Activated T-cell treated with anti-CD3 and anti-CD28 coated beads for 4 hours (primary cell): ENCODE results near the gene SPATA3.
"Not testable (repeated sequence)": the region's sequence is repeated elsewhere in the genome, so short reads cannot be mapped to it uniquely, and the experiment has no call there.

Experiments used
- DNase-seq: peaks from one replicate; pipeline ENCODE4 v3.0.0-alpha.2; 2020

Gene SPATA3

DNA sequence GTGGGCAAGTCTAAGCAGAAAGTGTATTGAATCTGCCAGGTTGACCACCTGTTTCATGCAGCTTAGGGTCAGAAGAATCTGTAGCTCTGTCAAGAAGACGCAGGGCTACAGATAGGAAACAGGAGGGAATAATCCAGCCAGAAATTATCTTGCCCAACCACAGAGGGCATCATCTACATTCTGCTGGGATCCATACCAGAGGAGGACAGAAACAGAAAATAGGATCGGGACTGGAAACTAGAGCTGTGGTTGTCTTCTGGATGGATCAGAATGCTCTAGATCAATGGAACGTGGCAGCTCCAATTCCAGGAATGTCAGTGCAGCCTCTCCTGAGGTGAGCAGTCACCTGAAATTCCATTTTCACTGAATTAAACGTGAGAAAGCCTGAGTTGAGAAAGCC is 3.6 kb downstream of the SPATA3 start:
- no peak for DNase-seq

GRCh38 chr2:231000211-231000904 is 4.4 kb downstream of the SPATA3 start:
- DNase-seq: no peak

DNA sequence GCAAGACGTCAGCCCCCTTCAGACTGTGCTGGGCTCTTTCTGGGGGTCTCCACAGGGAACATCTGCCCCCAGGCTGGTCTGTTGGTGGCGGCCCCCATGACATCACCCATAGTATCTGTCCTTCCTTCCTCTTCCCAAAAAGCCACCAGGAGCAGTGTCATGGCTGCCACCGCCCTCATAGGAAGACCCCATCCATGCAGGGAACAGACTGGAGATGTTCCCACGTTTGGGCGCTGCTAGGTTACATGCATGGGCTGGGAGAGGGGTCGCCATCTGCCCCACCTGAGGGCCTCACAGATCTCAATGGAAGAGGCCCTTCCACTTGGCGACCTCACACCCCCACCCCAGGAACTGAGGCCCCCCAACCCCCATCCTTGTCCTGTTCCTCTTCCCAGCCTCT is 5.1 kb downstream of the SPATA3 start:
- DNase-seq: no peak

DNA sequence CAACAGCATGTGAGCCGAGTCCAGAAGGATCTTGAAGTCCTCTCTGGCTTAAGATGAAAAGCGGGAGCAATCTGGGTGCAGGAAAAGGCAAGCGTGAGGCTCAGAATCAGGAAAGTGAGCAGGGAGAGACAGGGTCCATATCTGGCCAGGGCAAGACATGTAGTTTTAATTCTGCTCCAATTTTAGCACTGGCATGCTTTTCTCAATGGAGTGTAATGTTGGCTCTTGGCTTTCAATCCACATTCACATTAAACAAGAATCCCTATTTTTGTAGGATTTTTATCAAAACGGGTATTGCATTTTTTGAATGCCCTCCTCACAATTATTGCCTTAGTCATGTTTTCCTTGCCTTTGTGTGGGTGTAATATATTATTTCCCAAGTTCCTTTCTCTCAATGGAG is 6.0 kb downstream of the SPATA3 start:
- no peak for DNase-seq

DNA sequence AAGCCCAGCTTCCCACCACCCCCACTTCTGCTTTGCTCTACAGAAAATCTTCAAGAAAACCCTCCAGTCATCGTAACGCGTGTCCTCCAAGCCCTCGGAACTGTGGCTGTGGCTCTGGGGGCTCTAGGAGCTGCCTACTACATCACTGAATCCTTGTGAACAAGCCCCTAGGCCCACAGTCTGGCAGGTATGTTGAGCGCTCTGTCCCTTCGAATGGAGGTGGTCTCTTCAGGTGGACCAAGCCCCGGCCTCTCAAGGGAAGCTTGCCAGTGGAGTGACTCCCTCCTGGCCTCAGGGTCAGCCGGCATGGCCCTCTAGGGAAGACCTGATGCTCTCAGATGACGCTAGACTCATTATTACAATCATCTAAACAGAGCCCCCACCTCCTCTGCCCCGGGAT is 6.7 kb downstream of the SPATA3 start:
- DNase-seq: no peak

DNA sequence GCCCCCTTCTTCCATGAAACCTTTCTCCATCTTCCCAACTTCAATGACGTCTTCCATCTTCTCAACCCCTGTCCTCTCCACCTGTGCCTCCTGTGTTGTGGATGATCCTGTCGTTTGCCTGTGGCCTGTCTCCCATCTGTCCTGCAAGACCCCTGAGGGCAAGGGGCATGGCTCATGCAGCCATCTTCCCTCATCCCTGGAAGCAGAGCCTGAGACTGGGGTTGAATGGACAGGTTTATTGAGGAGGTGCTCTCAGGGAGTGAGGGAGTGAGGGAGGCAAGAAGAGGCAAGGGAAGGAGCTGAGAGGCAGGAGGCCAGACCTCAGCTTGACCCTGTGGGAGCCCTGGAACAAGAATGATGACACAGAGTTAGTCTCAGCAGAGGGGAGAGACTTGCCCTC is 7.3 kb downstream of the SPATA3 start:
- DNase-seq: no peak

DNA sequence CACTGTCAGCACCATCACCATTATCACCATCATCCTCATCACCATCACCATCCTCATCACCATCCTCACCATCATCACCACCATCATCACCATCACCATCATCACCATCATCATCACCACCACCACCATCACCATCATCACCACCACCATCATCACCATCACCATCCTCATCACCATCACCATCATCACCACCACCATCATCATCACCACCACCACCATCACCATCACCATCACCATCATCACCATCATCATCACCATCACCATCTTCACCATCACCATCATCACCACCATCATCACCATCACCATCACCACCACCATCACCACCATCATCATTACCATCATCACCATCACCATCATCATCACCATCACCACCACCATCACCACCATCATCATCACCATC is 9.0 kb downstream of the SPATA3 start:
- not testable (repeated sequence) for DNase-seq

DNA sequence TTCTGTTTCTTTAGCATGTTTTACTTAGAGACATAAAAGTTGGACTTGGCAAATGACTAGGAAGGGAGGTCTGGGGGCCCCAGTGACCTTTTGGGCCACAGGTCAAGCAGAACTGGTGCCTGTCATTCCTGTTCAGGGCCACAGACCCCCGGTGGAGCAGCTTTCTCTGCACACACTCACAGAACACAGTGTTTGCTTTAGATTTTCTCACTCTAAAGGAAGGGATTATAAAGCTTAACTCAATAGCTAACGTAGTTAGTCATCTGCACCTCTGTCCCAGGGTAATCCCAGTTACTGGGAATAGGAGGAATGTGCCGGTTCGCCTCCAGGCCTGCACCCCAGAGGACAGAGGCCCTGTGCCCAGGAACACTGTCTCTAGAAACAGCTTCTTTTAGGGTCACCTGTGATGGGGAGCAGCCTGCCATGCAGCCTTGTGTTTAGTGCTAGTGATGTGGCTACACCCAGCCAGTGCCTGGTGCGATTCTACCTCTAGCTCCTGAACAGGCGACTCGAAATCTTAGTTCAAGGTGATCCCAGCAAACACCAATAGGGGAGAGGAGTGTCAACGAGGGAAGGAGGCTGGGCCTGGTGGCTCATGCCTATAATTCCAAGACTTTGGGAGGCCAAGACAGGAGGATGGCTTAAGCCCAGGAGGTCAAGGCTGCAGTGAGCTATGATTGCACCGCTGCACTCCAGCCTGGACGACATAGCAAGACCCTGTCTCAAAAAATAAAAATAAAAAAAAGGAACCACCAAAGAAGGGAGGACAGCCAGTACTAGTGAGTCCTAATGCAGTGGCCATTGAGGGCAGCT is 11.6 kb downstream of the SPATA3 start:
- DNase-seq: no peak

GRCh38 chr2:231008131-231008530 is 12.2 kb downstream of the SPATA3 start:
- no peak for DNase-seq

- no peak for DNase-seq
Observed at GRCh38 chr2:231009236-231009919, 13.5 kb downstream of the SPATA3 start.

GRCh38 chr2:231010201-231010730 is 14.3 kb downstream of the SPATA3 start:
- DNase-seq: no peak

- no peak for DNase-seq
Observed at GRCh38 chr2:231011526-231011925, 15.6 kb downstream of the SPATA3 start.

GRCh38 chr2:231012463-231012862 is 16.5 kb downstream of the SPATA3 start:
- no peak for DNase-seq

DNA sequence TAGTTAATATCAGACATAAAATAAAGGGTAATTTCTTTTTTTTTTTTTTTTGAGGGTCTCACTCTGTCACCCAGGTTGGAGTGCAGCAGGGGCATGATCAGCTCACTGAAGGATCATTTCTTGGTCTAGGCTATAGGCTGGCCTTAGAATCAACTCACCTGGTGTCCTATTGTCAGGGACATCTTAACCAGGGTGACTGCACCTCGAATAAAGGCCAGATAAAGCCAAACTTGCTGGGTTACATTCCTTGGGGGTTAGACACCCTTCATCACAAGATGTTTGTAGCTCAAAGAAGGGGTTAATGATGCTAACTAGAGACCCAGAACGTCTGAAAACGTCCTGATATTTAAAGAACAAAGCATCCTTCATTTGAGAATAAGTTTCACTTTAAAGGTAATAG is 17.9 kb downstream of the SPATA3 start:
- no peak for DNase-seq

GRCh38 chr2:231015478-231015877 is 19.6 kb downstream of the SPATA3 start:
- no peak for DNase-seq

- DNase-seq: no peak
Observed at GRCh38 chr2:231015926-231016325, 20.0 kb downstream of the SPATA3 start.

- no peak for DNase-seq
Observed at GRCh38 chr2:231016566-231017230, 20.8 kb downstream of the SPATA3 start.

DNA sequence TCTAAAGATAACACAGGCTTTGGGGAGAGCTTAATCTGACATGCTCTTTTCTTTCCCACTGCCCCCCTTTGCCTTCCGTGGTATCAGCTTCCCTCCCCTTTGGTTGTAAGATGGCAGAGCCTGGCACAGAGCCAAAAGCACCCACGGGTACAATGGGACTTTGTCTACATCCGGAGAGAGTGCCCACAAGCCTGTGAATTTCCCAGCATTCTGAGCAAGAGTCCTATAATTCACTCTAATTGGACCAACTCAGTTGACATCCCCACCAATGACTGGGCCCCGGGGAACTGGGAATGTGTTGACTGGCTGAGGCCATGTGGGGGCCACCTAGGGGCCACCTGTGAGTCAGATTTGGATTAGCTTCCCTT is 21.3 kb downstream of the SPATA3 start:
- DNase-seq: no peak

DNA sequence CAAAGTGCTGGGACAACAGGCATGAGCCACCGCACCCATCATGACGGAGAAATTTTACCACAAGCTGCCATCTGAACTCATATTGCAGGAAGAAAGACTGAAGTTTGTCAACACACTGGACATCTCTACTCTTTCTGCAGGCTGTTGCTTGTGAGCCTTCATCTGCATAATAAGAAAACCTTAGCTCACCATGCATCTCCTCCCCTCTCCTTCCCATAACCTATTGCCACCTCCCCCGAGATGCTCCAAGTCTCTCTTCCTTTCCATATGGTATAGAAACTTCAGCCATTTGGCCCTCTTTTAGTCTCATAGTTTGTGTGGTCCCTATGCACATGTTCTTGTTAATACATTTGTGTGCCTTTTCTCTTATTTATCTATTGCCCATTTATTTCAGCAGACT is 22.3 kb downstream of the SPATA3 start:
- DNase-seq: no peak

GRCh38 chr2:231025059-231025458 is 29.1 kb downstream of the SPATA3 start:
- not testable (repeated sequence) for DNase-seq

GRCh38 chr2:231028889-231029288 is 33.0 kb downstream of the SPATA3 start:
- no peak for DNase-seq

DNA sequence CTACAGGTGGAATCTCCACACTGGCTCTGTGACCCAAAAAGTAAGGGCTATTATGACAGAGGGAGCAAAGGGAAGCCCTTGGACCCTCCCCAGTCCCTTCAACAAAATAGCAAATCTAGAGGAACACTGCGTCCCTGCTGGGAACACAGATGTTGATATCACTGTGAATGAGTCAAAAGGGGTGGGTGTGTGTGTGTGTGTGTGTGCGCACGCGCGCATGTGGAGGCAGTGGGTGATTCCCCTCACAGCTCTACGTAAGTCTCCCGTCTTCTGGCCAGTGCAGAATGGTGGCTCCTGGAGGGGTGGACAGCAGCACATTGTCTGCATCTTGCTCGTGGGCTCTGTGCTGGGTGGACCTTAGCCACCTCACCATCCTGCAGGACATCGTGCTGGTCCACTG is 33.6 kb downstream of the SPATA3 start:
- no peak for DNase-seq

- no peak for DNase-seq
Observed at GRCh38 chr2:231030725-231031124, 34.8 kb downstream of the SPATA3 start.
